ENCODE results near the gene MATN1.

- TF ChIP-seq POLR2A (IDR thresholded peaks at IDR 0.05; ENCODE audit: low read length) (no peak), GATA1 (IDR thresholded peaks at IDR 0.05; ENCODE audit: low read depth, low read length) (no peak)
These were observed 31.9 kb downstream of the MATN1 start for GRCh38 chr1:30691480-30691879.
